Neural progenitor cell (in vitro differentiated cells): ENCODE data around the gene SCAF8.
A peak's percentile ranks its signal among the peaks of the same experiment; 100 is the strongest.

Source experiments
- EZH2phosphoT487 ChIP-seq: fragments of 200-600 bp; sonication (generic); IDR thresholded peaks from 2 replicates; pipeline ENCODE4 v1.6.1; 2017; ENCODE audit warnings: antibody characterized with exemption
- TF ChIP-seq, protein P1 (sequence below): fragments of 200-600 bp; sonication (generic); IDR thresholded peaks from 2 replicates; pipeline ENCODE4 v1.5.1; 2017; ENCODE audit warnings: antibody characterized with exemption, mild to moderate bottlenecking

DNA sequence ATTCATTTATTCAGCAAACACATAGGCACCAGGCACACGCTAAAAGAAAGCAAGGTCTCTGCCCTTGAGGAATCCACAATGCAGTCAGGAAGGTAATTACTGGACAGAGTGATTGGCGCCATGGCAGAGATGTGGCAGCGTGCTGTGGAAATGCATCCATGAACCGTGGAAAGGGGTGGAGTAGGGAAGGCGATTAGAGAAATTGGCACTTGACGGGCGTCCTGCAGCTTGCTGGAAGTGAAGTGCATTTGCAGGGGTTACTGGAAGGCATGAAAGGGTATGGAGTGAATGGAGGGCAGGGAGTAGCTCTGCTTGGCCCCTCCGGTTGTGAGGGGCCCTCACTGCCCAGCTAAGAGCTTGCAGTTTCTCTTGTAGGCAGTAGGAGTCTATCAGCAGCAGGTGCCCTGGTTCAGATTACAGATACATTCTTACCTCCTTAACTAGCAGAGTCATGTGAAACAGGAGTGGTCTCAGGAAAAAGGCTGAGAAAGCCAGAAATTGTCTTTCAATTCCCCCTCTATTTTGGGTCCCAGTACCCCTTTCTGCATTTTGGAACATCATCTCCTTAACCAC, 139.4 kb downstream of the SCAF8 start:
- TF ChIP-seq EZH2phosphoT487, result no peak
- TF ChIP-seq, protein P1, sequence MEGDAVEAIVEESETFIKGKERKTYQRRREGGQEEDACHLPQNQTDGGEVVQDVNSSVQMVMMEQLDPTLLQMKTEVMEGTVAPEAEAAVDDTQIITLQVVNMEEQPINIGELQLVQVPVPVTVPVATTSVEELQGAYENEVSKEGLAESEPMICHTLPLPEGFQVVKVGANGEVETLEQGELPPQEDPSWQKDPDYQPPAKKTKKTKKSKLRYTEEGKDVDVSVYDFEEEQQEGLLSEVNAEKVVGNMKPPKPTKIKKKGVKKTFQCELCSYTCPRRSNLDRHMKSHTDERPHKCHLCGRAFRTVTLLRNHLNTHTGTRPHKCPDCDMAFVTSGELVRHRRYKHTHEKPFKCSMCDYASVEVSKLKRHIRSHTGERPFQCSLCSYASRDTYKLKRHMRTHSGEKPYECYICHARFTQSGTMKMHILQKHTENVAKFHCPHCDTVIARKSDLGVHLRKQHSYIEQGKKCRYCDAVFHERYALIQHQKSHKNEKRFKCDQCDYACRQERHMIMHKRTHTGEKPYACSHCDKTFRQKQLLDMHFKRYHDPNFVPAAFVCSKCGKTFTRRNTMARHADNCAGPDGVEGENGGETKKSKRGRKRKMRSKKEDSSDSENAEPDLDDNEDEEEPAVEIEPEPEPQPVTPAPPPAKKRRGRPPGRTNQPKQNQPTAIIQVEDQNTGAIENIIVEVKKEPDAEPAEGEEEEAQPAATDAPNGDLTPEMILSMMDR, result peak; percentile 28
